ENCODE measurements around the gene C12orf50. TPM values are rescaled to one million over a fixed set of nuclear protein-coding genes. Genes with fewer than 3 reads are reported as not detected.
"Not testable (repeated sequence)": the region's sequence is repeated elsewhere in the genome, so short reads cannot be mapped to it uniquely, and the experiment has no call there.

The C12orf50 gene
- total RNA-seq, 2 donors from 2014 or later: 0.14 TPM; not detected in 1

DNA sequence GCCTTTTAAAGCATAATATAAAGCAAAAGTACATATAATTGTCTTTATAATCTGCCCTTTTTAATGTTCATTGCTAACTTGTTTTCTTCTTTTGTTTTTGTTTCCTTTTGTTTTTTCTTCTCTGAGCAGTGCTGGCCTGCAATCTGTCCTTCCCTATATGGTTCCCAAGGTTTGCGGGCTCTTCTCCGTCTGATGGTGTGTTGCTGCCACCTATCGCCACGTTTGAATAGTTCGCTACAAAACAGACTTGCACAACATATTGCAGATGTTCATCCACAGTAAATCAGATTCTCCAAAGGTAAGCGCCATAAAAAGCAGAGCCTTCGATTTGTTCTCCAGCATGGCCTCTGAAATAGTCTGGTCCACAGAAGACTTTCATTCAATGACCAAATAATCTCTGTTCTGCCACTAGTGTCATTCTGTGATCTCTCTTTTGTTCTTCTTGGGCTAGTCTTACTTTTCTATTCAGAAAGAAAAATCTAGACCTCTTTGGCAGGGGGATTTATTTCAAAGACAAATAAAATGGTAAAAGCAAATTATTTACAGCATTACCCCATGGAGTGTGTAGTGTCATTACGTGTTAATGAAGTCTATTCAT lies 33.5 kb downstream of the C12orf50 start:
- intact Hi-C loops (cut with DNase I): no loop called here
- DNase-seq (ENCODE audit: low spot score): peak; percentile 78

GRCh38 chr12:87991483-87991882 lies 37.7 kb downstream of the C12orf50 start:
- DNase-seq (ENCODE audit: low spot score): no peak
- intact Hi-C loops (cut with DNase I): no loop called here

DNA sequence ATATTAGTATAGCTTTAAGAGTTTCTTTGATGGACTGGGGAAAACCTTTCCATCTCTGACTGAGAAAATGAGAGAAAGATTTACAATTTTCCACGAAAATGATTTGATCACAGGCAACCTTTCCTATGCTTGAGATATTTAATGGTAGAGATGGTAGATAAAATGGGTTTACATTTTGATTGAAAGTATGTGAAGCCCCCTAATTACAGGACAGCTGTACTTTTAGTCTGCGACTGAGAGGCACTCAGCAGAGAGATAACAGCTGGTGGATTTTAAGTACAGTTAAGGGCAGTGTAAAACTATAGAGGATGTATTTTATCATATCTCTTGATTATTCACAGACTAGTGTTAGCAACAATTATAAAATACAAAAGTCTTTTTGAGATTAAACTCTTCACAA lies 40.7 kb downstream of the C12orf50 start:
- intact Hi-C loops (cut with DNase I): no loop called here
- no peak for DNase-seq (ENCODE audit: low spot score)

GRCh38 chr12:87985069-87985675 lies 44.0 kb downstream of the C12orf50 start:
- intact Hi-C loops (cut with DNase I): no loop called here
- DNase-seq (ENCODE audit: low spot score): no peak

DNA sequence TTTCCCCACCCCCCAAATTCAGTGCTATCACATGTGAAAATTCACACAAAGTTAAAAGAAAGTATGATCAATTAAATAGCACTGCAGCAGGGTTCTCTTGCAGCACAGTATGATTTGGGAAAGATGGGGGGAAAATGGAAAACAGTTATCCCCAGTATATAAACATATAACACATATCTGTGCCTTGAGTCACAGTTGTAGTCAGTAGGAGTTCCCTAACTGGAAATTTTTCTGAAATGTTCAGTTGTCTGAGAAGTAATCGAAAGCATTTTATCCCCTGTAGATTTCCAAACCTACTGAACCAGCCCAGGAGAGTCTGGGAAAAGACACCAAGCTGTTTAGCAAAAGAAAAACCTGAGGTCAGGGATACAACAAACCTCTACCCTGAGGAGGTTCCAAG lies 47.0 kb downstream of the C12orf50 start:
- intact Hi-C loops (cut with DNase I): no loop called here

DNA sequence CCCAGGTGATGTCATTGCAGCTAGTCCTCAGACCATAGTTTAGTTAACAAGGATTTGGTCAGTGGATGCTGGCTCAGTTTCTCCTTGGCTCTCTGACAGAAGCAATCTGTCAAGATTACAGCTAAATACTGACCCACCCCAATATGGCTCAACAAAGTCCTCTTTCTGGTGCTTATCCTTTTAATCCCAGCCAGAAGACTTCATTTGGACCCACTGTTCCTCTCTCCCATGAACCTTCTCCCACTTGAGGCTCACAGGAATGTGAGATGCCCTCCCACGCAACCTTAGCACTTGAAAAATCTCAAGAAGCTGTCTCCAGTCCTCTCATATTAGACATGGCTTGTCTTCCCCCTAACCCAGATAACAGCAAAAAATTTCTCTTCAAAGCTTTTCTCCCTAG lies 47.7 kb downstream of the C12orf50 start:
- no peak for DNase-seq (ENCODE audit: low spot score)
- intact Hi-C loops (cut with DNase I): no loop called here

More for the DNA sequence above, 47.0 kb downstream of the C12orf50 start:
- DNase-seq (ENCODE audit: low spot score): no peak

GRCh38 chr12:87975879-87976278 lies 53.3 kb downstream of the C12orf50 start:
- no peak for DNase-seq (ENCODE audit: low spot score)
- intact Hi-C loops (cut with DNase I): no loop called here

GRCh38 chr12:87967871-87968270 lies 61.3 kb downstream of the C12orf50 start:
- intact Hi-C loops (cut with DNase I): no loop called here
- no peak for DNase-seq (ENCODE audit: low spot score)

GRCh38 chr12:87960566-87960965 lies 68.6 kb downstream of the C12orf50 start:
- DNase-seq (ENCODE audit: low spot score): no peak
- intact Hi-C loops (cut with DNase I): no loop called here

GRCh38 chr12:87954028-87954427 lies 75.2 kb downstream of the C12orf50 start:
- DNase-seq (ENCODE audit: low spot score); intact Hi-C loops (cut with DNase I): not testable (repeated sequence)

DNA sequence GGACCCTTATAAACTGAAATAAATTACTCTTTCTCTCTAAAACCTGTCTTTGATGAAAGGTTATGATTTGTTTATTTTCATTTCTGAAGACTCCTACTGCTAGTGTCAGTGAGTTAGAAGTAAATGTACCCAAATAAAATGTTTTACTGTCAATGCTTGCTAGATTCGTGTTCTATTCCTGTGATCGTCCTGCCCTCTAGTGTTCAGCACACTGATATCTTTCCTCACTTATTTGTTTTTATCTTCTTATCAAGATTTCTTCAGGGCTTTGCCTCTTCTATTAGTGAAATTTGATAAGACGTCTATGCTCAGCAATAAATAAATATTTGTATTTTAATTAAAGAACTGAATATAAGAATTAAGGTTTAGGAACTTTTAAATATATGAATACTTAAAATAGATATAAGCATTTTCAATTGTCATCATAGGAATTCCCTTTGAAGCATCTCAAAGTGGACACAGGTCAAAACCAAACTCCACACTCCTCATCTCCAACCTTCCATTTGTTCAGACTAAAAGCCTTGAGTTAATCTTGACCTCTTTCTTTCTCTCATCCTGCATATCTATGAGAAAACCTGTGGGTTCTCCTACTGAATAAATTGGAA lies 75.8 kb downstream of the C12orf50 start:
- DNase-seq (ENCODE audit: low spot score): no peak

DNA sequence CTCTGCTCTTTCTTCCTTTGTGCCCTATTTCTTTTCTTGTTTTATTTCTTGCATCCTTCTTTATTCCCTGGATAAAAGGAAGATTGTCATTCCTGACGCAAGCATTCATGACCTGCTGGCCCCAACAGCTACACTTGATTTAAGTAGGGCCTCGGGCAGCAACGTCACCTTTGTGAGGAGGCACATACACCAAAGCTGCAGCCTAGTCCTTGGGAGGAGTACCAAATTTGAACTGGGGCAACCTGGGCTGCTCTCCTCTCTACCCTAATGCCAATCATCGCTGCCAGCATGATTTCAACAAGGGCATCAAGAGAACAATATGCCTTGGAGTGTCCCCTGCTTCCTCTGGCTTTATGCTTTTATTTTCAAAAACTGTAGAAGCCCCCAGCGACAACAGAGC lies 76.4 kb downstream of the C12orf50 start:
- intact Hi-C loops (cut with DNase I): no loop called here
- no peak for DNase-seq (ENCODE audit: low spot score)

More for the DNA sequence above, 75.8 kb downstream of the C12orf50 start:
- intact Hi-C loops (cut with DNase I): no loop called here

GRCh38 chr12:87952223-87952622 lies 77.0 kb downstream of the C12orf50 start:
- intact Hi-C loops (cut with DNase I): no loop called here
- no peak for DNase-seq (ENCODE audit: low spot score)

DNA sequence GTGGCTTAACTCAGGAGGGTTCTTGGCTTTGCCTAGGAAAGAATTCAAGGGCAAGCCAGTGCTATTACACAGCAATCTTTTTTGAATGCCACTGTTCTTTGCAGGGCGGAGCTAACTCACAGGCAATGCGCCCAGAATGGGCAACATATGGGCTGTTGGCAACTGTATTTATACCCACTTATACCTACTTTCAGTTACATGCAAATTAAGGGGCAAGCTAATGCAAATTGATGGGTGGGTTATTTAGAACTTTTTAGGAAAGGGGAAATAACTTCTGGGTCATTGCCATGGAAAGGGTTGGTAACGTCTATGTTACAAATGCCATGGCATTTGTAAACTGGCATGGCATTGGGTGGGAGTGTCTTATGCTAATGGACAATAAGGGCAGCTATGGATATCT lies 85.4 kb downstream of the C12orf50 start:
- no peak for DNase-seq (ENCODE audit: low spot score)

GRCh38 chr12:87943023-87943422 lies 86.2 kb downstream of the C12orf50 start:
- intact Hi-C loops (cut with DNase I): no loop called here
- DNase-seq (ENCODE audit: low spot score): no peak

More for the DNA sequence above, 85.4 kb downstream of the C12orf50 start:
- intact Hi-C loops (cut with DNase I): no loop called here

DNA sequence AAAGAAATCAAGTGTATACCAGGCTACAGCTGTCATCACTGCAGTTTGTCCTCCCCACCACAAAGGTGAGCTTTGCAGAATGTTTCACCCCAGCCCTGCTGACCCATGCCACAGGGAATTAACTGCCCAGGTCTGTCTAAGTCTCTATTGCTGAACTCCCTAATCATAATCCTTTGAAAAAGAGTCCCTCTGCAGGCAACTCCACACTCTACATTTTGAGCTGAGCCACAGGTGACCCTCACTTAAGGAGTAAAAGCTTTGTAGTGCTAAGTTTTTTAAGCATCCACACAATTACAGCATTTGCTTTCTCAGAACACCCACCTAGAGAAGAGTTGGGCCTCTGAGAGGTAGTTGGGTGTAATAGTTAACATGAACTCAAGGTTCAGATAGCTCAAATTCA lies 90.0 kb downstream of the C12orf50 start:
- intact Hi-C loops (cut with DNase I): no loop called here
- no peak for DNase-seq (ENCODE audit: low spot score)

DNA sequence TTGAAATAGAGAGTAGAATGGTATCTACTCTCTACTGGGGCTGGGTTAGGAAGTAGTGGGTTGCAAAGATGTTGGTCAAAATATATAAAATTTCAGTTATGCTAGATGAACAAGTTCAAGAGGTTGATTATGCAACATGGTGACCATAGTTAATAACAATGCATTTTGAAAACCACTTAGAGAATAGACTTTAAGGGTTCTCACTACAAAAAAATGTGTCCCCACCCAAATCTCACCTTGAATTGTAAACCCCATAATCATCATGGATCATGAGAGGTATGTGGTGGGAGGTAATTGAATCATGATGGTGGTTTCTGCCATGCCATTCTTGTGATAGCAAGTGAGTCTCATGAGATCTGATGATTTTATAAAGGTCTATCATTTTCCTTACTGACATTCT lies 94.0 kb downstream of the C12orf50 start:
- intact Hi-C loops (cut with DNase I): no loop called here
- no peak for DNase-seq (ENCODE audit: low spot score)

- intact Hi-C loops (cut with DNase I): no loop called here
- no peak for DNase-seq (ENCODE audit: low spot score)
Observed at GRCh38 chr12:87933991-87934390, 95.2 kb downstream of the C12orf50 start.

DNA sequence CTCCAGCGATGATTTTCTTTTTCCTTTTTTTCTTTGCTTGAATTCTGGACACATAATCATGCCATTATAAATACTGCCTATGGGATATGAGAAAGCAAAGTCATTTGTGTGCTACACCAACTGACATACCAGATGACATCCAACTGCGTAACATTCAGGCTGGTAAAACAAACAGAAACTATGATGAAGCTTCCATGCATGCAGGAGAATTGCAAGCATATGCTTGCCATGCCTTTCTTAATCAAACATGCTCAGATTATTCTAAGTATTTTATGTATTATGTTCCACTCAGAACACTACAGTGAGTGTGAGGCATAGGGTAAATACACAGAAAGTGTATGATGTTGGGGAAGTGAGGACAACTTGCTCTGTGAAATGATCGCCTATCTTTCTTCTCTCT lies 97.4 kb downstream of the C12orf50 start:
- intact Hi-C loops (cut with DNase I): no loop called here
- DNase-seq (ENCODE audit: low spot score): no peak

DNA sequence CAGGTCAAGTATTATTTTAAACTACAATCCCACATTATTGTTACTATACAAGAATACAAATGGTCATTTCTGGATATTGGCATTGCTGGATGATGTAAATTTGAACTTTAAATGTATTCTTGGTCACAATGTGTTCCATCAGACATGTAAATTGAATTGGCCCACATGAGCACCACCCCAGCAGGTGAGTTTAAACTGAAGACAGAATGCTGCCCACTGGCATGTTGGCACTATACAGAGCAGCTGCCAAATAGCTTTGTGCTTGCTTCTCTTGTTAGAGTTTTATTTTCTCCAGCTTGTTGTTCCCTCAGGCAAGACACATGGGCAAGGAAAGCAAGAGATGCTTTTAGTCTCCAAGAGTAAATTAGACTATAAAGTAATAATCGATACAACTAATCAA lies 98.6 kb downstream of the C12orf50 start:
- DNase-seq (ENCODE audit: low spot score): no peak
- intact Hi-C loops (cut with DNase I): no loop called here

Measured in posterior vena cava (tissue), 2 donors.